H9 (cell line): ENCODE results near the gene RNASET2. TPM values are rescaled to one million over a fixed set of nuclear protein-coding genes. Genes with fewer than 3 reads are reported as not detected.

Experiments used
- DNase-seq: peaks from one replicate; pipeline ENCODE4 v3.0.0-alpha.2; 2017
- H2AFZ ChIP-seq: one replicate; pipeline ENCODE4 v1.6.1; 2013; ENCODE audit warnings: mild to moderate bottlenecking, low read length, control low read depth, moderate library complexity
- H2AK5ac ChIP-seq: 2 replicates; pipeline ENCODE4 v1.6.1; 2013; ENCODE audit warnings: low read length, control low read depth, mixed read lengths; ENCODE audit not compliant: insufficient read length
- H2BK120ac ChIP-seq: one replicate; pipeline ENCODE4 v1.6.1; 2013; ENCODE audit warnings: low read depth, mild to moderate bottlenecking, low read length, control low read depth, inconsistent platforms; ENCODE audit not compliant: poor library complexity, severe bottlenecking
- H2BK12ac ChIP-seq: 2 replicates; pipeline ENCODE4 v1.6.1; 2013; ENCODE audit warnings: low read length, control low read depth, mixed read lengths, low read depth; ENCODE audit not compliant: insufficient read length
- H2BK15ac ChIP-seq: 2 replicates; pipeline ENCODE4 v1.6.1; 2013; ENCODE audit warnings: low read depth, low read length, control low read depth
- H2BK20ac ChIP-seq: one replicate; pipeline ENCODE4 v1.6.1; 2013; ENCODE audit warnings: low read depth, mild to moderate bottlenecking, low read length, control low read depth, inconsistent platforms; ENCODE audit not compliant: poor library complexity, severe bottlenecking
- H2BK5ac ChIP-seq: 2 replicates; pipeline ENCODE4 v1.6.1; 2013; ENCODE audit warnings: low read length, control low read depth, mixed read lengths; ENCODE audit not compliant: insufficient read length
- H3K14ac ChIP-seq: 2 replicates; pipeline ENCODE4 v1.6.1; 2013; ENCODE audit warnings: low read length, control low read depth; ENCODE audit not compliant: insufficient read depth
- H3K18ac ChIP-seq: 2 replicates; pipeline ENCODE4 v1.6.1; 2013; ENCODE audit warnings: low read depth, mild to moderate bottlenecking, mixed read lengths, low read length, control low read depth; ENCODE audit not compliant: insufficient read length
- H3K23ac ChIP-seq: 2 replicates; pipeline ENCODE4 v1.6.1; 2013; ENCODE audit warnings: low read length, control low read depth, mixed read lengths, low read depth; ENCODE audit not compliant: insufficient read length
- H3K23me2 ChIP-seq: 2 replicates; pipeline ENCODE4 v1.6.1; 2013; ENCODE audit warnings: low read depth, mild to moderate bottlenecking, mixed read lengths, low read length, control low read depth; ENCODE audit not compliant: insufficient read length, poor library complexity, severe bottlenecking
- H3K27ac ChIP-seq: 2 replicates; pipeline ENCODE4 v1.5.1; 2013; ENCODE audit warnings: low read length, control low read depth, mixed read lengths, low read depth; ENCODE audit not compliant: insufficient read length
- H3K27me3 ChIP-seq: 2 replicates; pipeline ENCODE4 v1.6.1; 2013; ENCODE audit warnings: low read length, control low read depth, inconsistent platforms; ENCODE audit not compliant: insufficient read depth
- H3K4ac ChIP-seq: 2 replicates; pipeline ENCODE4 v1.6.1; 2013; ENCODE audit warnings: low read depth, mild to moderate bottlenecking, control low read depth, inconsistent platforms, low read length, moderate library complexity
- H3K4me1 ChIP-seq: 2 replicates; pipeline ENCODE4 v1.6.1; 2013; ENCODE audit warnings: low read length, control low read depth, inconsistent platforms; ENCODE audit not compliant: insufficient read depth
- H3K4me2 ChIP-seq: 2 replicates; pipeline ENCODE4 v1.6.1; 2013; ENCODE audit warnings: low read length, control low read depth, mixed read lengths; ENCODE audit not compliant: insufficient read length, insufficient read depth
- H3K56ac ChIP-seq: 2 replicates; pipeline ENCODE4 v1.6.1; 2013; ENCODE audit warnings: low read depth, mild to moderate bottlenecking, mixed read lengths, low read length, control low read depth; ENCODE audit not compliant: insufficient read length
- H3K79me1 ChIP-seq: 2 replicates; pipeline ENCODE4 v1.6.1; 2013; ENCODE audit warnings: low read depth, mild to moderate bottlenecking, moderate library complexity, low read length, control low read depth, inconsistent platforms; ENCODE audit not compliant: insufficient read depth, poor library complexity, severe bottlenecking
- H3K79me2 ChIP-seq: 2 replicates; pipeline ENCODE4 v1.6.1; 2013; ENCODE audit warnings: low read length, control low read depth, inconsistent platforms; ENCODE audit not compliant: insufficient read depth
- H3K9ac ChIP-seq: 2 replicates; pipeline ENCODE4 v1.6.1; 2013; ENCODE audit warnings: low read length, control low read depth, mixed read lengths; ENCODE audit not compliant: insufficient read length; ENCODE audit errors: extremely low read depth
- H3K9me3 ChIP-seq: one replicate; pipeline ENCODE4 v1.6.1; 2013; ENCODE audit warnings: low read depth, low read length, inconsistent platforms; ENCODE audit not compliant: control insufficient read depth
- H3T11ph ChIP-seq: one replicate; pipeline ENCODE4 v1.6.1; 2013; ENCODE audit warnings: mild to moderate bottlenecking, low read length, control low read depth, inconsistent platforms
- H4K20me1 ChIP-seq: one replicate; pipeline ENCODE4 v1.6.1; 2013; ENCODE audit not compliant: control insufficient read depth, insufficient read length, insufficient read depth
- H4K5ac ChIP-seq: 2 replicates; pipeline ENCODE4 v1.6.1; 2013; ENCODE audit warnings: low read depth, mild to moderate bottlenecking, mixed read lengths, low read length, control low read depth; ENCODE audit not compliant: insufficient read length
- H4K8ac ChIP-seq: replicated peaks from 2 replicates; pipeline ENCODE4 v1.6.1; 2013; ENCODE audit warnings: low read length, control low read depth, mixed read lengths, low read depth; ENCODE audit not compliant: insufficient read length
- H4K91ac ChIP-seq: 2 replicates; pipeline ENCODE4 v1.6.1; 2013; ENCODE audit warnings: low read depth, mild to moderate bottlenecking, moderate library complexity, mixed read lengths, low read length, control low read depth; ENCODE audit not compliant: insufficient read length
- H3K27ac Mint-ChIP-seq, 3 experiments: 2 replicates in 2 of 3; 3 replicates in 1 of 3; pipeline ENCODE4 v1.8.0; 2020 to 2021; ENCODE audit warnings: mixed read lengths in 3 of 3, mild to moderate bottlenecking in 1 of 3, moderate library complexity in 1 of 3
- H3K27me3 Mint-ChIP-seq: 2 replicates; pipeline ENCODE4 v1.8.0; 2021; ENCODE audit warnings: low read depth, mild to moderate bottlenecking, moderate library complexity, mixed read lengths
- H3K36me3 Mint-ChIP-seq, 3 experiments: 2 replicates in 2 of 3; 3 replicates in 1 of 3; pipeline ENCODE4 v1.8.0; 2020 to 2021; ENCODE audit warnings: low read depth in 3 of 3, mixed read lengths in 3 of 3; ENCODE audit not compliant: insufficient read depth in 1 of 3
- H3K4me1 Mint-ChIP-seq, 2 experiments: 2 replicates each; pipeline ENCODE4 v1.8.0; 2020; ENCODE audit warnings: mixed read lengths in 2 of 2
- H3K4me3 Mint-ChIP-seq, 2 experiments: 2 replicates in 1 of 2; 3 replicates in 1 of 2; pipeline ENCODE4 v1.8.0; 2020 to 2021; ENCODE audit warnings: mild to moderate bottlenecking in 2 of 2, mixed read lengths in 2 of 2, moderate library complexity in 1 of 2
- H3K9me3 Mint-ChIP-seq, 2 experiments: 2 replicates in 1 of 2; 3 replicates in 1 of 2; pipeline ENCODE4 v1.8.0; 2020; ENCODE audit warnings: mild to moderate bottlenecking in 2 of 2, mixed read lengths in 2 of 2, moderate library complexity in 1 of 2
- WGBS: extraction: QIAGEN DNeasy Blood & Tissue Kit; methylation state at CpG from one replicate; pipeline ENCODE4 v1.1.7; 2013; ENCODE audit warnings: missing lambda C conversion rate, low lambda C conversion rate, mixed read lengths; ENCODE audit not compliant: insufficient read length; ENCODE audit errors: extremely low coverage; 5-methylcytosine and 5-hydroxymethylcytosine counted together
- total RNA-seq: library from RNA; stranded (reverse); gene quantifications from 2 replicates; pipeline ENCODE4 v1.2.1, GENCODE V29; 2021
- TF ChIP-seq, protein P1 (sequence below): fragments of 200-600 bp; sonication (generic); conservative IDR thresholded peaks from 3 replicates; pipeline ENCODE4 v1.8.0; 2021; ENCODE audit warnings: antibody characterized with exemption, mild to moderate bottlenecking

Gene RNASET2
- total RNA-seq, 1 experiment from 2014 or later, result 28.2 TPM

DNA sequence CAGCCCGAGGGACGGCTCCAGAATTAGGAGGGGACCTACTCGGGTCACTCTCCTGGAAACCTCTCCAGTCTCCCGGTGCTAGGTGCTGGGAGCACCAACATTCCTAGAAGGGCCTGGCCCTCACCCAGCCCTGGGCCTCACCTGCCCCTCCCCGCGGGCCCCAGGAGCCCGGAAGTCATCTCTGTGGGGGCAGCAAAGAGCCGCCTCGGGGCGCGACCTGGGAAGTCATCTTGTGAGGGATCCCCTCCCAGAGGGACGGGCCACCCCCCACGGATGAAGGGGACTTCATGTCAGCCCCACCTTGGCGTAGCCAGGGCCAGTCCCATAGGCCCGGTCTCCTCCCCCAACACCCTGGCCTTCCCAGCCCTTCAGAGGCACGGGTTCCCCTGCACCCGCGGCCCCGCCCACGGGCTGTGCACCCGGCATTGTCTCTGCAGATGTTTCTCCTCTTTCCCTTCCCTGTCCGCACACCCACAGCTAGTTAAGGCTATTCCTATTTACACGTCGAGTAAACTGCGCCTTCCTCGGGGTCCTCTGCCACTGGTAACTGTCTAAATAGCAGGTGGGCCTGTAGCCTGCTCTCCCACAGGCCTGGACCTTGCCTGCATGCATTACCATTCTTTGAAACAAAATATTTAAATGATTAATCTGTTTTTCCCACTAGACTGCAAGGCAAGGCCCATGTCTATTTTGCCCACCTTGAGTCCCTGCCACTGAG, 896 bp upstream of the RNASET2 start:
- no peak overlapping the region for H3K18ac ChIP-seq
- Mint-ChIP-seq H3K9me3 (no peaks in the 10 kb centered on the region; a peak in 2 of 5 replicates), H3K27me3 (peaks cover 16% of the 10 kb centered on the region), H3K4me3 (peak overlapping the region; percentile 68 to 82), H3K27ac (no peak overlapping the region), H3K4me1 (peaks cover 25 to 29% of the 10 kb centered on the region in 2 experiments), H3K36me3 (peaks cover 0 to 6% (median 5%) of the 10 kb centered on the region in 3 experiments; a peak in 3 of 7 replicates)
- H3K14ac ChIP-seq, result no peak overlapping the region
- peaks cover 9% of the 10 kb centered on the region for H3K23me2 ChIP-seq
- H4K8ac ChIP-seq, result no peak overlapping the region
- peak overlapping the region; percentile 62 for H3K4me2 ChIP-seq
- H2BK5ac ChIP-seq, result no peak overlapping the region
- no peak overlapping the region for H4K5ac ChIP-seq
- no peak overlapping the region for H3K4ac ChIP-seq
- H3T11ph ChIP-seq, result no peak overlapping the region
- H3K79me1 ChIP-seq, result no peaks in the 10 kb centered on the region
- H4K20me1 ChIP-seq, result no peaks in the 10 kb centered on the region
- H2BK20ac ChIP-seq, result no peak overlapping the region
- H3K23ac ChIP-seq, result no peak overlapping the region
- no peak overlapping the region for H2BK15ac ChIP-seq
- H3K4me1 ChIP-seq, result no peaks in the 10 kb centered on the region; the same call in 1 of the 2 replicates
- no CpG with 5 or more reads among the region's 26 CpGs for WGBS
- H3K56ac ChIP-seq, result no peak overlapping the region
- no peak overlapping the region for H4K91ac ChIP-seq
- no peaks in the 10 kb centered on the region for H3K9me3 ChIP-seq
- no peak overlapping the region for H2AK5ac ChIP-seq
- H3K27ac ChIP-seq, result no peak overlapping the region
- H2AFZ ChIP-seq, result no peak overlapping the region
- H3K79me2 ChIP-seq, result no peaks in the 10 kb centered on the region
- no peaks in the 10 kb centered on the region for H3K27me3 ChIP-seq
- no peak overlapping the region for H2BK12ac ChIP-seq
- peak; percentile 55 for DNase-seq
- H3K9ac ChIP-seq, result no peak overlapping the region
- TF ChIP-seq, protein P1, sequence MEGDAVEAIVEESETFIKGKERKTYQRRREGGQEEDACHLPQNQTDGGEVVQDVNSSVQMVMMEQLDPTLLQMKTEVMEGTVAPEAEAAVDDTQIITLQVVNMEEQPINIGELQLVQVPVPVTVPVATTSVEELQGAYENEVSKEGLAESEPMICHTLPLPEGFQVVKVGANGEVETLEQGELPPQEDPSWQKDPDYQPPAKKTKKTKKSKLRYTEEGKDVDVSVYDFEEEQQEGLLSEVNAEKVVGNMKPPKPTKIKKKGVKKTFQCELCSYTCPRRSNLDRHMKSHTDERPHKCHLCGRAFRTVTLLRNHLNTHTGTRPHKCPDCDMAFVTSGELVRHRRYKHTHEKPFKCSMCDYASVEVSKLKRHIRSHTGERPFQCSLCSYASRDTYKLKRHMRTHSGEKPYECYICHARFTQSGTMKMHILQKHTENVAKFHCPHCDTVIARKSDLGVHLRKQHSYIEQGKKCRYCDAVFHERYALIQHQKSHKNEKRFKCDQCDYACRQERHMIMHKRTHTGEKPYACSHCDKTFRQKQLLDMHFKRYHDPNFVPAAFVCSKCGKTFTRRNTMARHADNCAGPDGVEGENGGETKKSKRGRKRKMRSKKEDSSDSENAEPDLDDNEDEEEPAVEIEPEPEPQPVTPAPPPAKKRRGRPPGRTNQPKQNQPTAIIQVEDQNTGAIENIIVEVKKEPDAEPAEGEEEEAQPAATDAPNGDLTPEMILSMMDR, result no peak; the same call in 2 of the 3 replicates
- no peak overlapping the region for H2BK120ac ChIP-seq
